Measurements from ENCODE around the gene GFOD1.
"Not testable (repeated sequence)": the region's sequence is repeated elsewhere in the genome, so short reads cannot be mapped to it uniquely, and the experiment has no call there.

Gene GFOD1

DNA sequence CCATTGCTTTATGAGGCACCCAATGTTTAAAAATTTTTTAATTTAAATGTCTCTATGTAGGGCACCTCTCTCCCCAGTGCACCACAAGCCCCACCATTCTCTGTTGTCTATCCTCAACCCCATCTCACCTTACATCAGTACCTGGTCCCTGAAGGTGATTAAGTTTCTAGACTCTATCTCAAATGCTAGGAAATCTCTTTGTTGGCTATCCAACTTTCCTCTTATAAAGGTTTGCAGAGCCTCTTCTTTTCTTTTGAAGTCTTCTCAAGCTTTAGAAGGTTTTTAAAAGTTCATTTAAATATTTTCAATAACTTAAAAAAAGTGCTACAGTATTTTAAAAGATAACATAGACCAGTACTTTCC lies 82.5 kb downstream of the GFOD1 start:
- no peaks in the 10 kb centered on the region for H3K9me3 Mint-ChIP-seq
- H3K4me1 Mint-ChIP-seq (ENCODE audit: low read depth), result peaks cover 16% of the 10 kb centered on the region
- no peak overlapping the region for H3K27ac Mint-ChIP-seq
- no peak for DNase-seq (ENCODE audit: low spot score)
- no peak overlapping the region for H3K4me3 Mint-ChIP-seq
- H3K27me3 Mint-ChIP-seq (ENCODE audit: low read depth), result no peaks in the 10 kb centered on the region
- no peaks in the 10 kb centered on the region for H3K36me3 Mint-ChIP-seq (ENCODE audit: low read depth)

GRCh38 chr6:13404228-13404891 lies 83.0 kb downstream of the GFOD1 start:
- DNase-seq (ENCODE audit: low spot score), result no peak
- H3K9me3 Mint-ChIP-seq, result no peaks in the 10 kb centered on the region
- H3K27me3 Mint-ChIP-seq (ENCODE audit: low read depth), result no peaks in the 10 kb centered on the region
- H3K4me1 Mint-ChIP-seq (ENCODE audit: low read depth), result peaks cover 16% of the 10 kb centered on the region
- no peaks in the 10 kb centered on the region for H3K36me3 Mint-ChIP-seq (ENCODE audit: low read depth)
- no peak overlapping the region for H3K27ac Mint-ChIP-seq
- no peak overlapping the region for H3K4me3 Mint-ChIP-seq

- no peaks in the 10 kb centered on the region for H3K27me3 Mint-ChIP-seq (ENCODE audit: low read depth)
- no peak overlapping the region for H3K4me3 Mint-ChIP-seq
Observed at GRCh38 chr6:13402711-13403110, 84.7 kb downstream of the GFOD1 start.

GRCh38 chr6:13400772-13401171 lies 86.6 kb downstream of the GFOD1 start:
- peaks cover 12% of the 10 kb centered on the region for H3K4me1 Mint-ChIP-seq (ENCODE audit: low read depth)
- no peak for DNase-seq (ENCODE audit: low spot score)
- H3K4me3 Mint-ChIP-seq, result no peak overlapping the region
- H3K27ac Mint-ChIP-seq, result no peak overlapping the region
- no peaks in the 10 kb centered on the region for H3K9me3 Mint-ChIP-seq
- no peaks in the 10 kb centered on the region for H3K36me3 Mint-ChIP-seq (ENCODE audit: low read depth)
- H3K27me3 Mint-ChIP-seq (ENCODE audit: low read depth), result no peaks in the 10 kb centered on the region

More at GRCh38 chr6:13402711-13403110, 84.7 kb downstream of the GFOD1 start:
- H3K27ac Mint-ChIP-seq, result no peak overlapping the region
- H3K4me1 Mint-ChIP-seq (ENCODE audit: low read depth), result peaks cover 12% of the 10 kb centered on the region
- H3K36me3 Mint-ChIP-seq (ENCODE audit: low read depth), result no peaks in the 10 kb centered on the region
- no peaks in the 10 kb centered on the region for H3K9me3 Mint-ChIP-seq
- DNase-seq (ENCODE audit: low spot score), result no peak

- Mint-ChIP-seq H3K4me1 (ENCODE audit: low read depth) (peaks cover 10% of the 10 kb centered on the region), H3K9me3 (no peaks in the 10 kb centered on the region), H3K27ac (no peak overlapping the region), H3K27me3 (ENCODE audit: low read depth) (no peaks in the 10 kb centered on the region), H3K36me3 (ENCODE audit: low read depth) (no peaks in the 10 kb centered on the region), H3K4me3 (no peak overlapping the region)
- DNase-seq (ENCODE audit: low spot score), result no peak
Observed at GRCh38 chr6:13398421-13398994, 88.9 kb downstream of the GFOD1 start.

- no peak overlapping the region for H3K4me3 Mint-ChIP-seq
- H3K9me3 Mint-ChIP-seq, result no peaks in the 10 kb centered on the region
- no peaks in the 10 kb centered on the region for H3K27me3 Mint-ChIP-seq (ENCODE audit: low read depth)
- DNase-seq (ENCODE audit: low spot score), result no peak
- no peak overlapping the region for H3K27ac Mint-ChIP-seq
- peaks cover 10% of the 10 kb centered on the region for H3K4me1 Mint-ChIP-seq (ENCODE audit: low read depth)
- no peaks in the 10 kb centered on the region for H3K36me3 Mint-ChIP-seq (ENCODE audit: low read depth)
Observed at GRCh38 chr6:13398069-13398381, 89.4 kb downstream of the GFOD1 start.

- H3K4me1 Mint-ChIP-seq (ENCODE audit: low read depth), result peaks cover 10% of the 10 kb centered on the region
- no peak for DNase-seq (ENCODE audit: low spot score)
- H3K27me3 Mint-ChIP-seq (ENCODE audit: low read depth), result no peaks in the 10 kb centered on the region
- H3K4me3 Mint-ChIP-seq, result no peak overlapping the region
- no peak overlapping the region for H3K27ac Mint-ChIP-seq
- no peaks in the 10 kb centered on the region for H3K36me3 Mint-ChIP-seq (ENCODE audit: low read depth)
- no peaks in the 10 kb centered on the region for H3K9me3 Mint-ChIP-seq
Observed at GRCh38 chr6:13397359-13398068, 89.9 kb downstream of the GFOD1 start.

DNA sequence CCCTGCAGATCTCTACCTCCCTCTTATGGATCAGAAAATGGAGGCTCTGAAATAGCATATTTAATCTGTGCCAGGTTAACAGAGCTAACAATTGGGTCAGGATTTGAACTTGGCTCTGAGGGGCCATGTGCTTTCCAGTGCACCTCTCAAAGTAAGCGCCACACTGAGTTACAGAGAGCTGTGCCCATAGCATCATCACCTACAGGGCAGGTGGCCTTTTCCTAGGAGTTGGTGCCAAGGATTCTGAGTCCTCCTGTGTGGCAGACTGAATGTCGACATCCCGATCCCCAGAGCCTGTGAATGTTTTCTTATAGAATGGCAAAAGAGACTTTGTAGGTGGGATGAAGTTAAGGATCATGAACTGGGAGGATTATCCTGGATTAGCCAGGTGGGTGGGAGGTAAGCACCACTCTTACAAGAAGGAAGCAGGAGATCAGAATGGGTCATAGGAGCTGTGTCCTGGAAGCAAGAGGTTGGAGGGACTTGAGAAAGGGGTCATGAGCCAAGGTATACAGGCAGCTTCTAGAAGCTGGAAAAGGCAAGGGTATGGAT lies 91.1 kb downstream of the GFOD1 start:
- Mint-ChIP-seq H3K4me3 (no peak overlapping the region), H3K27ac (no peak overlapping the region)

DNA sequence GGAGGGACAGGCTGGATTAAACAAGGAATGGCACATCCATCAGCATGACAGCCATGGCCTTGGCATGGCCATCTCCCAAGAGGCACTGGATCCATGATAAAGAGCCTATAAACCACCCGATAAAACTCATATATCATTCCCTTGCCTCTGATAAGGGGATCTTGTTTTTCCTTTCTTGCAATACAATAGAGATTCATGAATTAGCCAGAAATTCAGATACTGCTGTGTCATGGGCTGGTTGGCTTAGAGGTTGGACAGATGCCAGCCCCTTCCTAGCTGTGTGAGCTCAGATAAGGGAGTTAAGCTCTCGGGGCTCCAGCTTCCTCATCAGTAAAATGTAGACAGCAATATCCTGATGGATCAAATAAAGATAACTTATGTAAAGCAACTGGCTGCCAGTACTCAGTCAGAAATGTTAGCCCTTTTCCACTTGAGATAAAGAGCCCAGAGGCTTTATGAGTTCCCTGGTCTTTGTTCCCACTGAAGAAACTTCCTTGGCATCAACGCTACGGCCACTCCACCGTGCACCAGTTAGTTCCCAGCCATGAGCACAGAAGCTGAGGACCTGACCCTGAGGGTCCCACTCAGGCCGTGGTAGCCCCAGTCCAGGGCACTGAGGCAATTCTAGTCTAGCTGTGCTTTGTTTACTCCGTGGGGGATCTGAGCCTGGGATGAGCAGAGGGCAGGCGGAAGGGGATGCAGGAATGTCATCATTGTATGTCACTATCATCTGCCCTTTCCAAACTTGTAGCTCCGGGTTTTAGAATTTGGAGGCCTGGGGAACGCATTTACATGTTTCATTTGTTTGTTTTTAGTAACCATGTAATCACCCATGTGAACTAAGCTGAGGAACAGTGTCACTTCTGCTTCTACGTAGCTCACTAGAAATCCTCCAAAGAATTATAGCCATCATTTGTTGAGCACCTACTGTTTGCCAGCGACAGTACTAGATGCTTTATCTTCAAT lies 91.8 kb downstream of the GFOD1 start:
- H3K36me3 Mint-ChIP-seq (ENCODE audit: low read depth), result peaks cover 3% of the 10 kb centered on the region
- no peaks in the 10 kb centered on the region for H3K27me3 Mint-ChIP-seq (ENCODE audit: low read depth)
- H3K4me1 Mint-ChIP-seq (ENCODE audit: low read depth), result peaks cover 8% of the 10 kb centered on the region
- no peak overlapping the region for H3K4me3 Mint-ChIP-seq
- no peak overlapping the region for H3K27ac Mint-ChIP-seq
- no peaks in the 10 kb centered on the region for H3K9me3 Mint-ChIP-seq
- DNase-seq (ENCODE audit: low spot score), result no peak

More for the DNA sequence above, 91.1 kb downstream of the GFOD1 start:
- H3K27me3 Mint-ChIP-seq (ENCODE audit: low read depth), result no peaks in the 10 kb centered on the region
- H3K4me1 Mint-ChIP-seq (ENCODE audit: low read depth), result peaks cover 10% of the 10 kb centered on the region
- H3K36me3 Mint-ChIP-seq (ENCODE audit: low read depth), result no peaks in the 10 kb centered on the region
- DNase-seq (ENCODE audit: low spot score), result no peak
- no peaks in the 10 kb centered on the region for H3K9me3 Mint-ChIP-seq

- H3K4me1 Mint-ChIP-seq (ENCODE audit: low read depth), result peaks cover 6% of the 10 kb centered on the region
- H3K27me3 Mint-ChIP-seq (ENCODE audit: low read depth), result no peaks in the 10 kb centered on the region
- H3K36me3 Mint-ChIP-seq (ENCODE audit: low read depth), result peaks cover 4% of the 10 kb centered on the region
- H3K27ac Mint-ChIP-seq, result no peak overlapping the region
- peaks cover 7% of the 10 kb centered on the region for H3K9me3 Mint-ChIP-seq
- H3K4me3 Mint-ChIP-seq, result no peak overlapping the region
- DNase-seq (ENCODE audit: low spot score), result no peak
Observed at GRCh38 chr6:13392462-13392861, 94.9 kb downstream of the GFOD1 start.

DNA sequence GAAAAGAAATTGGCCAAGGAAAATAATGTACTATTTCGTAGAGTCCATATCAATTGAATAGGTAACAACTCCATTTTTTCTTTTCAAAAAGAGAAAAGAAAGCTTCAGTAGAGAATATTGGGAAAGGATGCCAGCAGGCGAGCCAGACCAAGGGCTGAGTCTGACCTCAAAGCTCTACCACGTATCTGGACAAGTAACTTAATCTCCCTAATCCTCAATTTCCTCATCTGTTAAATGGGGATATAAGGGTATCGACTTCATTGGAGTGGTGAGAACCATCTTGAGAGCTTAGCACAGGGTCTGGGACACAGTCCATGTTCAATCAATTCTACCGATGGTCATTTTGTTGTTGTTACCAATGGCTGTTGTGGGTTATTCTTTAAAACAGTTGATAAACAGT lies 95.9 kb downstream of the GFOD1 start:
- peaks cover 4% of the 10 kb centered on the region for H3K36me3 Mint-ChIP-seq (ENCODE audit: low read depth)
- H3K9me3 Mint-ChIP-seq, result peaks cover 7% of the 10 kb centered on the region
- peaks cover 6% of the 10 kb centered on the region for H3K4me1 Mint-ChIP-seq (ENCODE audit: low read depth)
- no peak for DNase-seq (ENCODE audit: low spot score)
- no peak overlapping the region for H3K27ac Mint-ChIP-seq
- no peaks in the 10 kb centered on the region for H3K27me3 Mint-ChIP-seq (ENCODE audit: low read depth)
- no peak overlapping the region for H3K4me3 Mint-ChIP-seq

GRCh38 chr6:13390658-13391057 lies 96.7 kb downstream of the GFOD1 start:
- H3K27ac Mint-ChIP-seq, result no peak overlapping the region
- H3K9me3 Mint-ChIP-seq, result peaks cover 7% of the 10 kb centered on the region
- H3K36me3 Mint-ChIP-seq (ENCODE audit: low read depth), result peaks cover 4% of the 10 kb centered on the region
- no peak for DNase-seq (ENCODE audit: low spot score)
- peaks cover 6% of the 10 kb centered on the region for H3K4me1 Mint-ChIP-seq (ENCODE audit: low read depth)
- H3K4me3 Mint-ChIP-seq, result no peak overlapping the region
- H3K27me3 Mint-ChIP-seq (ENCODE audit: low read depth), result no peaks in the 10 kb centered on the region

GRCh38 chr6:13389237-13389636 lies 98.2 kb downstream of the GFOD1 start:
- not testable (repeated sequence) for DNase-seq (ENCODE audit: low spot score); H3K9me3 Mint-ChIP-seq; H3K27ac Mint-ChIP-seq; H3K36me3 Mint-ChIP-seq (ENCODE audit: low read depth); H3K4me1 Mint-ChIP-seq (ENCODE audit: low read depth); H3K4me3 Mint-ChIP-seq; H3K27me3 Mint-ChIP-seq (ENCODE audit: low read depth)

Data from T-helper 2 cell treated with Interferon-gamma antibody and Interleukin-4, amounts not matched to agents 5 μg/mL and 100 μg/mL, for 36 hours (primary cell).